Activated CD8-positive, alpha-beta memory T cell treated with anti-CD3 and anti-CD28 coated beads for 24 hours (primary cell): Measurements from ENCODE around the gene SHCBP1.

Experiments
- DNase-seq: peaks from one replicate; pipeline ENCODE4 v3.0.0-alpha.2; 2020

SHCBP1 gene

GRCh38 chr16:46613352-46613751 lies 7.8 kb downstream of the SHCBP1 start:
- DNase-seq, result no peak

GRCh38 chr16:46612121-46612520 lies 9.1 kb downstream of the SHCBP1 start:
- no peak for DNase-seq

- DNase-seq, result no peak
These were observed 13.7 kb downstream of the SHCBP1 start for GRCh38 chr16:46607529-46607928.

- DNase-seq, result no peak
These were observed 14.9 kb downstream of the SHCBP1 start for GRCh38 chr16:46606231-46606630.

- no peak for DNase-seq
These were observed 29.9 kb downstream of the SHCBP1 start for GRCh38 chr16:46591257-46591656.

GRCh38 chr16:46586011-46586577 lies 35.1 kb downstream of the SHCBP1 start:
- no peak for DNase-seq

- no peak for DNase-seq
These were observed 38.1 kb downstream of the SHCBP1 start for GRCh38 chr16:46583036-46583435.

- DNase-seq, result no peak
These were observed 38.9 kb downstream of the SHCBP1 start for GRCh38 chr16:46582313-46582712.

GRCh38 chr16:46577988-46578579 lies 43.1 kb downstream of the SHCBP1 start:
- no peak for DNase-seq

GRCh38 chr16:46573834-46574159 lies 47.4 kb downstream of the SHCBP1 start:
- DNase-seq, result no peak

GRCh38 chr16:46573008-46573833 lies 48.0 kb downstream of the SHCBP1 start:
- no peak for DNase-seq

- DNase-seq, result no peak
These were observed 51.9 kb downstream of the SHCBP1 start for GRCh38 chr16:46569231-46569735.

- DNase-seq, result no peak
These were observed 52.5 kb downstream of the SHCBP1 start for GRCh38 chr16:46568472-46569230.

- DNase-seq, result no peak
These were observed 58.2 kb downstream of the SHCBP1 start for GRCh38 chr16:46562979-46563378.

- DNase-seq, result no peak
These were observed 63.2 kb downstream of the SHCBP1 start for GRCh38 chr16:46558018-46558417.

GRCh38 chr16:46555951-46556350 lies 65.2 kb downstream of the SHCBP1 start:
- DNase-seq, result no peak

- DNase-seq, result peak; percentile 71
These were observed 66.7 kb downstream of the SHCBP1 start for GRCh38 chr16:46554435-46554834.

GRCh38 chr16:46549477-46549876 lies 71.7 kb downstream of the SHCBP1 start:
- DNase-seq, result no peak
